Suprapubic skin (tissue), 4 donors: ENCODE measurements around the gene CACNG5.

Source experiments
- EP300 ChIP-seq: sonication (generic); formaldehyde crosslinking; IDR thresholded peaks from one replicate; pipeline ENCODE4 v1.6.1; 2017; ENCODE audit warnings: antibody characterized with exemption
- POLR2A ChIP-seq, 2 donors: fragments of 450-650 bp; IDR thresholded peaks; one replicate each; pipeline ENCODE4 v1.6.1; 2017; ENCODE audit warnings: antibody characterized with exemption in 2 of 2, mild to moderate bottlenecking in 2 of 2, moderate library complexity in 2 of 2
- POLR2AphosphoS5 ChIP-seq, 3 donors: sonication (generic); formaldehyde crosslinking; IDR thresholded peaks; one replicate each; pipeline ENCODE4 v1.6.1; 2017; ENCODE audit warnings: antibody characterized with exemption in 3 of 3
- TF ChIP-seq, protein P1 (sequence below), 2 donors: fragments of 200-600 bp in 1 of 2; fragments of 450-650 bp in 1 of 2; sonication (generic) in 1 of 2; IDR thresholded peaks; one replicate each; pipeline ENCODE4 v1.5.1; 2016 to 2019; ENCODE audit warnings: antibody characterized with exemption in 2 of 2, mild to moderate bottlenecking in 1 of 2, moderate library complexity in 1 of 2

DNA sequence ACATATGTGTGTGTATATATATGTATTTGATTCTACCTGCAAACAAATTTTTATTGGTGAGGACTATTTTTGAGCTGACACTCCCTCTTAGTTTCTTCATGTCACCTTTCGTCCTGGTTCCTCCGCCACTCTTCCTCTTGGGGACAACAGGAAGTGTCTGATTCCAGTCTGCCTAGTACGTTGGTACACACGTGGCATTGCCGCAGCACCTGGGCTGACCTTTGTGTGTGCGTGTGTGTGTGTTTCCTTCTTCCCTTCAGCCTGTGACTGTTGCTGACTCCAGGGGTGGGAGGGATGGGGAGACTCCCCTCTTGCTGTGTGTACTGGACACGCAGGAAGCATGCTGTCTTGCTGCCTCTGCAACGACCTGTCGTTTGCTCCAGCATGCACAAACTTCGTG is 29.4 kb upstream of the CACNG5 start:
- TF ChIP-seq POLR2AphosphoS5 (IDR thresholded peaks at IDR 0.05) (no peak), POLR2A (IDR thresholded peaks at IDR 0.05) (no peak), EP300 (no peak)
- TF ChIP-seq, protein P1, sequence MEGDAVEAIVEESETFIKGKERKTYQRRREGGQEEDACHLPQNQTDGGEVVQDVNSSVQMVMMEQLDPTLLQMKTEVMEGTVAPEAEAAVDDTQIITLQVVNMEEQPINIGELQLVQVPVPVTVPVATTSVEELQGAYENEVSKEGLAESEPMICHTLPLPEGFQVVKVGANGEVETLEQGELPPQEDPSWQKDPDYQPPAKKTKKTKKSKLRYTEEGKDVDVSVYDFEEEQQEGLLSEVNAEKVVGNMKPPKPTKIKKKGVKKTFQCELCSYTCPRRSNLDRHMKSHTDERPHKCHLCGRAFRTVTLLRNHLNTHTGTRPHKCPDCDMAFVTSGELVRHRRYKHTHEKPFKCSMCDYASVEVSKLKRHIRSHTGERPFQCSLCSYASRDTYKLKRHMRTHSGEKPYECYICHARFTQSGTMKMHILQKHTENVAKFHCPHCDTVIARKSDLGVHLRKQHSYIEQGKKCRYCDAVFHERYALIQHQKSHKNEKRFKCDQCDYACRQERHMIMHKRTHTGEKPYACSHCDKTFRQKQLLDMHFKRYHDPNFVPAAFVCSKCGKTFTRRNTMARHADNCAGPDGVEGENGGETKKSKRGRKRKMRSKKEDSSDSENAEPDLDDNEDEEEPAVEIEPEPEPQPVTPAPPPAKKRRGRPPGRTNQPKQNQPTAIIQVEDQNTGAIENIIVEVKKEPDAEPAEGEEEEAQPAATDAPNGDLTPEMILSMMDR (IDR thresholded peaks at IDR 0.05) = no peak
